Stomach smooth muscle (tissue), 2 donors: Measurements from ENCODE around the gene PRR7.
A peak's percentile ranks its signal among the peaks of the same experiment; 100 is the strongest.

Experiments used
- H3K27ac ChIP-seq: one replicate; pipeline ENCODE4 v1.7.0; 2013; ENCODE audit warnings: mild to moderate bottlenecking, low read length, inconsistent platforms
- H3K27me3 ChIP-seq, 2 donors: one replicate each; pipeline ENCODE4 v1.7.0; 2013; ENCODE audit warnings: low read length in 2 of 2; ENCODE audit not compliant: insufficient read depth in 2 of 2, control insufficient read depth in 1 of 2
- H3K36me3 ChIP-seq, 2 donors: one replicate each; pipeline ENCODE4 v1.7.0; 2013; ENCODE audit warnings: low read length in 2 of 2; ENCODE audit not compliant: control insufficient read depth in 2 of 2, insufficient read depth in 2 of 2
- H3K4me1 ChIP-seq: one replicate; pipeline ENCODE4 v1.7.0; 2013; ENCODE audit warnings: low read length; ENCODE audit not compliant: control insufficient read depth, insufficient read depth
- H3K4me3 ChIP-seq, 2 donors: one replicate each; pipeline ENCODE4 v1.7.0; 2013; ENCODE audit warnings: low read length in 2 of 2
- H3K9ac ChIP-seq, 2 donors: one replicate each; pipeline ENCODE4 v1.7.0; 2013; ENCODE audit warnings: low read length in 2 of 2, mild to moderate bottlenecking in 1 of 2
- H3K9me3 ChIP-seq, 2 donors: one replicate each; pipeline ENCODE4 v1.7.0; 2013; ENCODE audit warnings: low read length in 2 of 2; ENCODE audit not compliant: control insufficient read depth in 2 of 2
- donor health status: healthy.
- donor health status: Pancreatic carcinoma.

PRR7 gene

GRCh38 chr5:177474002-177474476 is 27.4 kb downstream of the PRR7 start:
- Histone ChIP-seq H3K4me3 (peak overlapping the region in 1 of 2 donors; percentile 35), H3K27me3 (no peaks in the 10 kb centered on the region), H3K4me1 (peaks cover 85% of the 10 kb centered on the region)

DNA sequence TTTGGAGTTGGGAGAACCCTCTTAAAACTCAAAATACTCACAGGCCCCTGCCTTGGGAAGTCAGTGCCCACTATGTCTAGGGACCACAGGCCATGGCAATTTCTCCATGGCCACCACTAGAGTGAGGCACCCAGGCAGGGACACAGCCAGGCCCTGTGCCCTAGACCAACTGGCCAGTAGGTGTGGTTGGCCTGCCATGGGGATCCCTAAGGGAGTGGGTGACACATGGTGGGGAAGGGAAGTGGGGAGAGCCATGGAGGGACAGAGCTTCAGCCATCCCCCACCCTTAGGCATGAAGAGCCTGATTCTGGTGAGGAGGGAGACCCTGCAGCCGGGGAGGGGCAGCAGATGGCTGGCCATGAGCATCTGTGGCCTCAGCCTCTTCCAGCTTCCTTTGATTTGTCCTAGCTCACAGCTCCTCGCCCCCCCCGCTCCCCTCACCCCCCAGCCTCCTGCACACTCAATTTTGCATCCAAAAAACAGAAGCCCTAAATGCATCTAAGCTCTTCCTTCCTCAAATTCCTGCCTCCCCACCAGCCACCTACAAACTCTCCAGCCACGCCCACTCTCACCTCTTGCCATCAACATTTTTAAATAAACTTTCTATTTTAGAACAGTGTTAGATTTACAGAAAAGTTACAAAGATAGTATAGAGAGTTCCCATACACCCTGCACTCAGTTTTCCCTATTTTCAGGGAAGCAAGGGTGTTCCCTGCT is 28.4 kb downstream of the PRR7 start:
- Histone ChIP-seq H3K4me3 (no peak overlapping the region), H3K27ac (peak overlapping the region; percentile 62), H3K27me3 (no peaks in the 10 kb centered on the region), H3K9ac (no peak overlapping the region), H3K4me1 (peaks cover 85% of the 10 kb centered on the region), H3K9me3 (no peaks in the 10 kb centered on the region), H3K36me3 (no peaks in the 10 kb centered on the region)

More at GRCh38 chr5:177474002-177474476, 27.4 kb downstream of the PRR7 start:
- Histone ChIP-seq H3K36me3 (no peaks in the 10 kb centered on the region), H3K9me3 (no peaks in the 10 kb centered on the region), H3K27ac (peak overlapping the region; percentile 62), H3K9ac (no peak overlapping the region)

DNA sequence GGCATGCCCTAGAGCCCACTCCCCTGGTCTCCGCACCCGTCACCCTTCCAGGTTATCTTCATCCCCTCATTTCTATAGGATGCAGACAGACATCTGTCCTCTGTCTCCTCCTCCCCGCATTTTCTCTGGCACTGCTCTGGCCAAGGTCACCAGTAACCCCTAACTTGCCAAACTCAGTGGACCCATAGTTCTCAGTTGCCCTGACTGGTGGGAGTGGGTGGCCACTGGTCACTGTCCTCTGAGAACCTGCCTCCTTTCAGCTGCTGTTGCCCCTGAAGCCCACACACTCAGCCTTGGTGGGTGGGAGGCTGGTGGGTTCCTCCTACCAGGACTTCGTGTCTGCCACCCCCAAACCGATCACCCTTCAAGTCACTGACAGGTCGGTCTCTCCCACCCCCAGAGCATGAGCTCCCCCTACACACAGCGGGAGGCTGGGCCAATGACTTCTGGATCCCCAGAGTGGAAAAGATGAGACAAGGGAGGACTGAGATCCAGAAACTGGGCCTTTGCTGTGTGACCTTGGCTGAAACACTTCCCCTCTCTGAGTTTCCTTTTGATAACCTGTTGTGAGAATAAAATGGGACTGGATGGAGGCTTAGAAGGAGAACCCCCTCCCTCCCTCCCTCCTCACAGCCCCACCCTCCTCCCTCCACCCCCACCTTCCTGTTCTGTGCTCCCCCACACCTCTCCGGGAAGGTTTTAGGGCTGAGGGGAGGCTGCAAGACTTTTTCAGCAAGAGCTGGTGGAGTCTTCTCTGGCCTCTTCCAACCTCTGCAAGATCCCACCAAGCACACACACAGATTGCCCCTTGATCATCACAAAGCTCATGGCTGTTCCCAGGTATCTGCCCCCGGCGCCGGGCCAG is 29.2 kb downstream of the PRR7 start:
- no peak overlapping the region for H3K9ac ChIP-seq
- H3K4me1 ChIP-seq = peaks cover 83% of the 10 kb centered on the region
- no peaks in the 10 kb centered on the region for H3K9me3 ChIP-seq
- no peaks in the 10 kb centered on the region for H3K27me3 ChIP-seq
- H3K4me3 ChIP-seq = peak overlapping the region in 1 of 2 donors; percentile 8
- no peaks in the 10 kb centered on the region for H3K36me3 ChIP-seq
- peak overlapping the region; percentile 91 for H3K27ac ChIP-seq

DNA sequence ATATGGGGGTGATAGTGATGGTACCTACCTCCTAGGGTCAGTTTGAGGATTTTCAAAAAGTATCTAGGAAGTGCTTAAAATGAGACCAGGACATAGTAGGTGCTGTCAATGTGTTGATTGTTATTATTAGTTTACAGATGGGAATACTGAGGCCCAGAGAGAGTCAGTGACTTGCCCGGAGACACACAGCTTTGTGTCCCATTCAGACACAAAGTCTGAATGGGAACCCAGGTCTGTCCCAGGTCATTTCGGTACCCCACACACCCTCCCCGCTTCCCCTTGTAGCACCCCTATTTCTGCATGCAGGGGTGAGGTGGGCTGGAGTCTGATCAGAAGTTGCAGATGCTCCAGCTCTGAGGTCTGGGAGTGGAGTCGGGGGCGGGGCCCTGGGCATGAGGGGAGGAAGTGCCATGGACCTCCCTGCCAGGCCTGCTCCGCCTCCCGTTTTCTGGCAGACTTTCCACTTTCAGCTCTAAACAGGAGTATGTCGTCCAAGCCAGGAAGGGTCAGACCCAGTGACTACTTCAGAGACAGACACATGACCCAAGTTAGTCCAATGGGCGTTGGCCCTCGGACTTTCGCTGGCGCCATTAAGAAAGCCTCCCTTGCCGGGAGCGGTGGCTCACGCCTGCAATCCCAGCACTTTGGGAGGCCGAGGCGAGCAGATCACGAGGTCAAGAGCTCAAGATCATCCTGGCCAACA is 30.1 kb downstream of the PRR7 start:
- H3K4me1 ChIP-seq = peaks cover 82% of the 10 kb centered on the region
- H3K27me3 ChIP-seq = no peaks in the 10 kb centered on the region
- H3K9me3 ChIP-seq = no peaks in the 10 kb centered on the region
- peaks cover under 1 to 3% of the 10 kb centered on the region in 2 donors for H3K36me3 ChIP-seq
- no peak overlapping the region for H3K9ac ChIP-seq
- H3K4me3 ChIP-seq = no peak overlapping the region
- peak overlapping the region; percentile 91 for H3K27ac ChIP-seq

- Histone ChIP-seq H3K9me3 (no peaks in the 10 kb centered on the region), H3K9ac (no peak overlapping the region), H3K4me1 (peaks cover 80% of the 10 kb centered on the region), H3K36me3 (peaks cover 3 to 7% of the 10 kb centered on the region in 2 donors), H3K4me3 (no peak overlapping the region), H3K27me3 (no peaks in the 10 kb centered on the region), H3K27ac (peak overlapping the region; percentile 91)
Observed at GRCh38 chr5:177477701-177478477, 31.3 kb downstream of the PRR7 start.

DNA sequence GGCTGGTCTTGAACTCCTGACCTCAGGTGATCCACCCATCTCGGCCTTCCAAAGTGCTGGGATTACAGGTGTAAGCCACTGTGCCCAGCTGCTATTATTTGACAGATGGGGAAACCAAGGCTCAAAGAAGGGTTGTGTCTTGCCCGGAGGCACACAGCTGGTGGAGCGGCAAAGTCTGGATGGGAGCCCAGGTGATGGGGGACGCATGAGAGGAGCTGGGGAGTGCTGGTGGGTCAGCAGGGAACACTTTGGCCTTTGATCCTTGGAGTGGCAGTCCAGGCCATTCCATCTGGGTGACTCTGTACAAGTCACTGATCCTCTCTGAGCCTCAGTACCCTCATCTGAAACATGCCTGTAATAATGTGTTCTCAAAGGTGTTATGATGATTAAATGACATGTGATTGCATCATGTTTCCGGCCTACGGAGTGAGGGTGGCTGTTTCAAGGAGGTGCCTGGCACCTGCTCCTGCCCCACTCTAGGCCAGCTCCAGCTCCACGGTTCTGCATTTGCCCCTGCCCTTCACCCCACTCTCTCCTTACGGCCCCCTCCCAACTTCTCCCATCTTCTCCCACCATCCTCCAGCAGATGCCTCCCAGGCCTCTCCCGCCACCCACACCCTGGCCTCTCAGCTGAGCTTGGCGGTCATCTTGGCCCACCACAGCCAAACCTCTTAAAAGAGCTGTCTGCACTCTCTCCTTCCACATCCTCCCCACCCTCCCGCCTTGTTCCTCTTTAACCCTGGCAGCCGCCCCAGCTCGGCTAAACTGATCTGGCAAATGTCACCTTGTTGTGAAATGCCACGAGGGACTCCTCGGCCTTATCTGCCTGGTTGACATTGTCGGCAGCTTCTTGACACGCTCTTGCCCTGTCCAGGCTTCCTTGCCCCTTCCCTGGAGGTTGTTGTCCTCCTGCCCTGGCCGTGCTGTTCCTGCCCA is 32.4 kb downstream of the PRR7 start:
- Histone ChIP-seq H3K4me3 (peak overlapping the region in 1 of 2 donors; percentile 49), H3K9me3 (no peaks in the 10 kb centered on the region), H3K4me1 (peaks cover 90% of the 10 kb centered on the region), H3K27ac (peak overlapping the region; percentile 91), H3K9ac (peak overlapping the region; percentile 26 to 58), H3K36me3 (peaks cover 11 to 13% of the 10 kb centered on the region in 2 donors), H3K27me3 (no peaks in the 10 kb centered on the region)

- peak overlapping the region; percentile 91 for H3K27ac ChIP-seq
Observed at GRCh38 chr5:177479774-177480173, 33.2 kb downstream of the PRR7 start.

DNA sequence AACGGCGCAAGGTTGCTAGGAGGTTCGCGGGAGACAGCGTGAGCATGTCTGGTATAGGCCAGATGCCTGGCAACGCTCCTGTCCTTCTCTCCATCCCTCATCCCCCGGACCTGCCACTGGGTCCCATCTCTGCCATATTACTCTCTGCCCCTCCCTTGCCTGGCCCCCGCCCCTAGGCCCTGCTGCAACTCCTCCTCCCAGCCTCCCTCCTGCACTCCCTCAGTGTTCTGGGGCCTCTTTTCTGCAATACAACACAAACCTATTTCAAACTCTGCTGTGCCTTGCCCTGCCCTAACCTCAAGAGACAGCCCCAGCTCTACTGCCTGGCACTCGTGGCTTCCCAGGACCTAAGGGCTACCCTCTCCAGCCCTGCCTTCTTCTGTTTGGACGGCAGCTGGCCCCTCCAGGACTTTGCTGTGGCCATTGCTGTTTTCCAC is 35.8 kb downstream of the PRR7 start:
- H3K9me3 ChIP-seq = no peaks in the 10 kb centered on the region
- H3K27me3 ChIP-seq = no peaks in the 10 kb centered on the region
- H3K27ac ChIP-seq = peak overlapping the region; percentile 78
- no peak overlapping the region for H3K4me3 ChIP-seq
- peaks cover 24 to 30% of the 10 kb centered on the region in 2 donors for H3K36me3 ChIP-seq
- no peak overlapping the region for H3K9ac ChIP-seq
- H3K4me1 ChIP-seq = peaks cover 87% of the 10 kb centered on the region

More at GRCh38 chr5:177479774-177480173, 33.2 kb downstream of the PRR7 start:
- Histone ChIP-seq H3K4me3 (peak overlapping the region in 1 of 2 donors; percentile 35), H3K27me3 (no peaks in the 10 kb centered on the region), H3K36me3 (peaks cover 12 to 16% of the 10 kb centered on the region in 2 donors), H3K4me1 (peaks cover 91% of the 10 kb centered on the region), H3K9me3 (no peaks in the 10 kb centered on the region), H3K9ac (peak overlapping the region; percentile 10 to 68)

DNA sequence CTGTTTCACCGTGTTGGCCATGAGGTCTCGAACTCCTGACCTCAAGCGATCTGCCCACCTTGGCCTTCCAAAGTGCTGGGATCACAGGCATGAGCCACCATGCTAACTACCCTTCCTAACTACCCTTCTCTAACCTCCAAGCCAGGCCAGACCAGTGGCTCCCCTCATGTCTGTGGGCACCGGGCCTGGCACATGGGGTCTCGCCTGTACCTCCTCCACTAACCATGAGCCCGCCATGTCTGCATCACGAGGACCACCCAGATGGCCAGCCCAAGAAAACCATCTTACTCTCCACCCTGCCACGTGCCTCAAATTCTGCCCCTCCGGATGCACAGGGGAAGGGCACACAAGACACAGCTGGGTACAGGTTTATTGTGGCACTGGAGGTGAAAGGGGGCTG is 36.4 kb downstream of the PRR7 start:
- peaks cover 84% of the 10 kb centered on the region for H3K4me1 ChIP-seq
- peak overlapping the region; percentile 78 for H3K27ac ChIP-seq
- peaks cover 31 to 37% of the 10 kb centered on the region in 2 donors for H3K36me3 ChIP-seq
- H3K4me3 ChIP-seq = no peak overlapping the region
- H3K27me3 ChIP-seq = no peaks in the 10 kb centered on the region
- no peaks in the 10 kb centered on the region for H3K9me3 ChIP-seq
- H3K9ac ChIP-seq = no peak overlapping the region
